Transverse colon (tissue), 4 donors: ENCODE results near the gene COX5A. TPM values are rescaled to one million over a fixed set of nuclear protein-coding genes. Genes with fewer than 3 reads are reported as not detected.

Source experiments
- DNase-seq: peaks from one replicate; pipeline ENCODE4 v3.0.0-alpha.2; 2019
- H3K27ac ChIP-seq, 4 donors: fragments of 200-600 bp; sonication (generic); 2 replicates each; pipeline ENCODE4 v1.5.1; 2016 to 2018; ENCODE audit warnings: inconsistent platforms in 4 of 4
- H3K27me3 ChIP-seq: fragments of 200-600 bp; sonication (generic); 2 replicates; pipeline ENCODE4 v1.5.1; 2017; ENCODE audit warnings: inconsistent platforms
- H3K36me3 ChIP-seq, 4 donors: fragments of 200-600 bp; sonication (generic); 2 replicates each; pipeline ENCODE4 v1.5.1; 2017 to 2019; ENCODE audit warnings: inconsistent platforms in 4 of 4
- H3K4me1 ChIP-seq, 4 donors: fragments of 200-600 bp; sonication (generic); 2 replicates each; pipeline ENCODE4 v1.5.1; 2017 to 2020; ENCODE audit warnings: inconsistent platforms in 4 of 4
- H3K4me3 ChIP-seq, 4 donors: fragments of 200-600 bp; sonication (generic); 1 replicate in 1 of 4; 2 replicates in 3 of 4; pipeline versions ENCODE4 v1.5.1 to v1.6.1; 2017 to 2019; ENCODE audit warnings: inconsistent platforms in 4 of 4
- H3K9me3 ChIP-seq, 2 donors: fragments of 200-600 bp; sonication (generic); 2 replicates each; pipeline ENCODE4 v1.5.1; 2017 to 2019; ENCODE audit warnings: inconsistent platforms in 2 of 2
- EP300 ChIP-seq: sonication (generic); formaldehyde crosslinking; IDR thresholded peaks from one replicate; pipeline ENCODE4 v1.6.1; 2017; ENCODE audit warnings: antibody characterized with exemption, low read depth
- POLR2A ChIP-seq: fragments of 450-650 bp; IDR thresholded peaks from one replicate; pipeline ENCODE4 v1.6.1; 2016; ENCODE audit warnings: antibody characterized with exemption, mild to moderate bottlenecking, moderate library complexity
- POLR2AphosphoS5 ChIP-seq, 3 donors: sonication (generic); formaldehyde crosslinking; IDR thresholded peaks; one replicate each; pipeline ENCODE4 v1.6.1; 2016; ENCODE audit warnings: antibody characterized with exemption in 3 of 3
- WGBS, 2 donors: methylation state at CpG; one replicate each; pipeline ENCODE4 v1.1.5; 2018; ENCODE audit warnings: low coverage in 1 of 2; 5-methylcytosine and 5-hydroxymethylcytosine counted together
- in situ Hi-C, 4 donors: fragments of 200-750 bp; cut with MboI; loops; one replicate each; pipeline versions ENCODE4 v1.15.0 to v1.15.1; 2017; ENCODE audit warnings: low sequenced_read_pairs in 3 of 4, low pct_ligation_motif_present in 1 of 4, low pct_unique_long_range_greater_than_20kb in 1 of 4
- intact Hi-C: fragments of 100-400 bp; cut with DNase I; formaldehyde crosslinking; loops from one replicate; pipeline ENCODE4 v1.15.1; 2023; ENCODE audit warnings: low total_unique reads
- small RNA-seq, 4 donors: library from RNA; depleted of rRNA; stranded (forward); fragments of <200 nt; gene quantifications; one replicate each; pipeline ENCODE3, GENCODE V24; 2016
- total RNA-seq, 4 donors: library from RNA; depleted of rRNA; stranded (reverse); fragments of >200 nt; gene quantifications; one replicate each; pipeline ENCODE4 v1.1.0, GENCODE V29; 2016
- TF ChIP-seq, protein P1 (sequence below), 5 experiments: fragments of 200-600 bp in 3 of 5; fragments of 450-650 bp in 2 of 5; sonication (generic) in 3 of 5; IDR thresholded peaks; 1 replicate in 2 of 5; 2 replicates in 3 of 5; pipeline ENCODE4 v1.5.1; 2016 to 2017; ENCODE audit warnings: antibody characterized with exemption in 5 of 5, inconsistent platforms in 3 of 5, mild to moderate bottlenecking in 2 of 5, moderate library complexity in 1 of 5

COX5A gene
- total RNA-seq, 4 donors from 2014 or later: 135 to 437 (median 219) TPM

DNA sequence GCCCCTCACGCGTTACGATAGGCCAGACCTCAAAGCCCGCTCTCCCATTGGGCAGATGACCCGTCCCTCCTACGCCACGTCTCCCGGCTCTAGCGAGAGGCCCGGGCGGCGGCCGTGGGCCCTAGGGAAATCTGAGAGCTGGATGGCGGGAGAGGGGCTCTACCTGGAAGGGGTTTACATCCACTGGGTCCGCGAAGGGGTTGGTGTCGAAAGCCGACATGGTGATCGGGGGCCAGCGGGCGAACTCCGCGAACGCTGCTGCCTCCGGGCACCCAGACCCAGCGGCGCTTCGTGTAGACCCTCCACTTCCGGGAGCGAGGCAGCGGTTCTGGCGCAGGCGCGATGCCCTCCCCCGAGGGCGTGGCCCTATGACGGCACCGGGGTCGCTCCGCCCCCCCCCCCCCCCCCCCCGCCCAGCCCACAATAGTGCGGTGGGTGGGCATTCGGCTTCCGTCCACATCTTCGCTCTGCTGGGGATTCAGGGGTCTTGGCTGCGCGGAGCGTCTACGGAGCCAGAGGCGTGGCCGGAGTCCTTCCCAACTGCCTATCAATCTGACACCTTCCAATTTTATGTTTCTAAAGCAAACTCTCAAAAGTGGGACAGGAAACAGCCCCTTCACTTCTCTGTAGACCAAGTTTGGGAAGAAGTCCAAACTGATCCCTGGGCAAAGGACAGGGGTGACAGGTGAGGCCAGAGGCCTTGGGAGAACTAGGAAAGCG, 64.7 kb downstream of the COX5A start, which contains the start of gene SCAMP2:
Gene SCAMP2, minus strand, starts transcription at position 330 of the 720 bp plus-strand sequence. Its CDS starts 110 bp downstream, at position 220.
- no peaks in the 10 kb centered on the region for H3K9me3 ChIP-seq
- peak within 1 kb of the TSS; percentile 91 to 96 (median 94) for H3K27ac ChIP-seq
- WGBS, 2 donors: 0% methylated on average over 40 of the region's 52 CpGs; no CpG with 5 or more reads in 1 of the 2 donors
- H3K4me3 ChIP-seq: peak within 1 kb of the TSS; percentile 44 to 82 (median 52)
- no peaks in the 10 kb centered on the region for H3K27me3 ChIP-seq
- H3K4me1 ChIP-seq: peaks cover 39 to 51% (median 45%) of the 10 kb centered on the region in 4 donors
- peak; percentile 95 for DNase-seq
- intact Hi-C loops: no loop called here
- in situ Hi-C loops: no loop called here
- no peaks in the 10 kb centered on the region for H3K36me3 ChIP-seq
- TF ChIP-seq POLR2AphosphoS5 (IDR thresholded peaks at IDR 0.05) (peak; percentile 76 to 95 (median 93)), POLR2A (peak; percentile 92), EP300 (no peak)
- TF ChIP-seq, protein P1, sequence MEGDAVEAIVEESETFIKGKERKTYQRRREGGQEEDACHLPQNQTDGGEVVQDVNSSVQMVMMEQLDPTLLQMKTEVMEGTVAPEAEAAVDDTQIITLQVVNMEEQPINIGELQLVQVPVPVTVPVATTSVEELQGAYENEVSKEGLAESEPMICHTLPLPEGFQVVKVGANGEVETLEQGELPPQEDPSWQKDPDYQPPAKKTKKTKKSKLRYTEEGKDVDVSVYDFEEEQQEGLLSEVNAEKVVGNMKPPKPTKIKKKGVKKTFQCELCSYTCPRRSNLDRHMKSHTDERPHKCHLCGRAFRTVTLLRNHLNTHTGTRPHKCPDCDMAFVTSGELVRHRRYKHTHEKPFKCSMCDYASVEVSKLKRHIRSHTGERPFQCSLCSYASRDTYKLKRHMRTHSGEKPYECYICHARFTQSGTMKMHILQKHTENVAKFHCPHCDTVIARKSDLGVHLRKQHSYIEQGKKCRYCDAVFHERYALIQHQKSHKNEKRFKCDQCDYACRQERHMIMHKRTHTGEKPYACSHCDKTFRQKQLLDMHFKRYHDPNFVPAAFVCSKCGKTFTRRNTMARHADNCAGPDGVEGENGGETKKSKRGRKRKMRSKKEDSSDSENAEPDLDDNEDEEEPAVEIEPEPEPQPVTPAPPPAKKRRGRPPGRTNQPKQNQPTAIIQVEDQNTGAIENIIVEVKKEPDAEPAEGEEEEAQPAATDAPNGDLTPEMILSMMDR (IDR thresholded peaks at IDR 0.05): no peak

DNA sequence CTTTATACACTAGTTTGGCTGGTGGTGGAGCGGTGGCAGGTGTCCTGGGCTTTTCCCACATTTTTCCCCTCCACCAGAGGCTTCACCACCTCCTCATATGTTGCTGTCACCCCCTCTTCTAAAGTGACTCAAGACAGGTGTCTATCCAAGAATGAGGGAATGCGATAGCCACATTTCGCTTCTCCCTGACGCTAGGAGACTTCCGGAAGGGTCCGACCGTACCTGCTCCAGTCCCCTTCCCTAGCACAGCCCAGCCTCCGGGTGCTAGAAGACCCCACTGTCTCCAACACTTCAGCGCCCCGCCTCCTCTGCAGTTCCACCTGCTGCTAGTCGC, 65.2 kb downstream of the COX5A start:
- WGBS, 2 donors: 0% methylated on average over 11 of the region's 11 CpGs; no CpG with 5 or more reads in 1 of the 2 donors
- no peaks in the 10 kb centered on the region for H3K36me3 ChIP-seq
- H3K27ac ChIP-seq: peak overlapping the region; percentile 91 to 96 (median 94)
- intact Hi-C loops: no loop called here
- H3K27me3 ChIP-seq: no peaks in the 10 kb centered on the region
- peak overlapping the region; percentile 44 to 82 (median 52) for H3K4me3 ChIP-seq
- in situ Hi-C loops: no loop called here
- peaks cover 40 to 57% (median 49%) of the 10 kb centered on the region in 4 donors for H3K4me1 ChIP-seq
- TF ChIP-seq POLR2AphosphoS5 (IDR thresholded peaks at IDR 0.05) (no peak), EP300 (no peak), POLR2A (no peak)
- TF ChIP-seq, protein P1 (IDR thresholded peaks at IDR 0.05): no peak
- no peaks in the 10 kb centered on the region for H3K9me3 ChIP-seq
- no peak for DNase-seq

DNA sequence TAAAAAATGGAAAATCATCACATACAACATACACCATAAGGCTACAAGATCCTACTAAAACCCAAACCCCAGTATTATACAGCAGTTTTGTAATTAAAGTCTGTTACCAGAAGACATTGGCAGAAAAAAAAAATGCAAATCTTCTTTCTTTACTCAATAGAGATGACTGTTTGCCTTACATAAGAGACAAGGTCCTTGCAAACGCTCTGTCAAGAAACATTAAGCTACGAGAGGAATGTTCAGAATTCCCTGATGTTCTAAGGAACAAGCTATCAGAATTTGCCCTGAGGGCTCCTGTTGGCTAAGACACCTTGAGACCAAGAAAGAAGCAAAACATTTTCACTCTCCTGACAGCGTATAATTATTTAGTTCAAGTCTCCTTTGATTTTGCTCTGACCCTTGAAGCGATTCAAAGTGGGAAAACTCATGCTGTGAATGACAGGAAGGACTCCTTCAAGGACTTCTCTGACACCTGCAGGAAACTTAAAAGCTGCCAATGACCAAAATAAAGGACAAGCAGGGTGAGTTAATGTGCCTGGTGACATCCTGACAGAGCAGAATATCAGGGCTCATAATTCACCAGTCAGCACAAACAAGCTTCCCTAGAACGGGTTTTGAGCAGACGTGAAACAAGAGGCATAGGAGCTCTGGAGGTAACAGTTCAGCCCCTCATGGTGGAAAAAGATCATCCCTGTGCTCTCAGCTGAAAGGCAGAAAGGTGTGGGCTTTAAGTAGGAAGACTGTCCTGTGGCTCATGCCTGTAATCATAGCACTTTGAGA, 67.2 kb downstream of the COX5A start:
- peak overlapping the region in 1 of 4 donors; percentile 82 for H3K4me3 ChIP-seq
- no peak for DNase-seq
- H3K4me1 ChIP-seq: peaks cover 53 to 76% (median 70%) of the 10 kb centered on the region in 4 donors
- peak overlapping the region; percentile 91 to 96 (median 94) for H3K27ac ChIP-seq
- no peaks in the 10 kb centered on the region for H3K36me3 ChIP-seq
- H3K9me3 ChIP-seq: no peaks in the 10 kb centered on the region
- intact Hi-C loops: no loop called here
- H3K27me3 ChIP-seq: no peaks in the 10 kb centered on the region
- no peak for TF ChIP-seq EP300
- TF ChIP-seq POLR2A: no peak
- no peak for TF ChIP-seq POLR2AphosphoS5 (IDR thresholded peaks at IDR 0.05)
- TF ChIP-seq, protein P1 (IDR thresholded peaks at IDR 0.05): no peak
- 8 to 21% methylated on average over 4 to 6 of the region's 6 CpGs for WGBS, 2 donors
- in situ Hi-C loops: no loop called here

Small RNAs within 50 kb of the gene (small RNA-seq; reads per million reads assigned to genes)
- gene RF00019: 0 reads per million in 4 donors

Other genes starting within 250 kb of the COX5A start
- gene EDC3, start 242.0 kb downstream of the COX5A start, total RNA-seq: 100 to 1,000 TPM in 1 of 4 donors, 10 to 100 TPM in 3; 23.2 to 112 (median 29.4) TPM
- gene CYP1A1, start 212.5 kb downstream of the COX5A start, total RNA-seq: 1 to 10 TPM in 1 of 4 donors, under 1 TPM in 1, not detected in 2; 0.55 to 1.1 TPM
- gene CYP1A2, start 189.2 kb downstream of the COX5A start, total RNA-seq: not detected
- 100 to 1,000 TPM in 1 of 4 donors, 10 to 100 TPM in 3; 59.7 to 176 (median 73.4) TPM for gene CSK, start 156.0 kb downstream of the COX5A start, total RNA-seq
- 10 to 100 TPM in 1 of 4 donors, not detected in 3; 20.2 TPM for gene LMAN1L, start 125.2 kb downstream of the COX5A start, total RNA-seq
- gene CPLX3, start 111.4 kb downstream of the COX5A start, total RNA-seq: not detected
- gene ULK3, start 94.9 kb downstream of the COX5A start, total RNA-seq: 100 to 1,000 TPM; 138 to 473 (median 312) TPM
- gene SCAMP2, start 64.7 kb downstream of the COX5A start, total RNA-seq: 100 to 1,000 TPM; 154 to 234 (median 193) TPM
- gene MPI, start 48.0 kb downstream of the COX5A start, total RNA-seq: 100 to 1,000 TPM in 2 of 4 donors, 10 to 100 TPM in 2; 63.1 to 176 (median 98.4) TPM
- gene FAM219B, start 31.2 kb downstream of the COX5A start, total RNA-seq: 100 to 1,000 TPM in 1 of 4 donors, 10 to 100 TPM in 3; 62.8 to 428 (median 68.7) TPM
- gene RPP25, start 18.7 kb upstream of the COX5A start, total RNA-seq: 10 to 100 TPM; 10.1 to 28.4 (median 16.5) TPM
- gene SCAMP5, start 57.5 kb upstream of the COX5A start, total RNA-seq: 10 to 100 TPM in 3 of 4 donors, not detected in 1; 11.3 to 24.8 (median 15.8) TPM
- gene PPCDC, start 85.5 kb upstream of the COX5A start, total RNA-seq: 10 to 100 TPM in 3 of 4 donors, 1 to 10 TPM in 1; 5.2 to 54.5 (median 25.2) TPM